Measurements from ENCODE around the gene ABHD17C. TPM values are rescaled to one million over a fixed set of nuclear protein-coding genes. Genes with fewer than 3 reads are reported as not detected.

ABHD17C gene
- polyA plus RNA-seq, 6 donors from 2014 or later: 0.29 to 1.0 (median 0.37) TPM; not detected in 1

DNA sequence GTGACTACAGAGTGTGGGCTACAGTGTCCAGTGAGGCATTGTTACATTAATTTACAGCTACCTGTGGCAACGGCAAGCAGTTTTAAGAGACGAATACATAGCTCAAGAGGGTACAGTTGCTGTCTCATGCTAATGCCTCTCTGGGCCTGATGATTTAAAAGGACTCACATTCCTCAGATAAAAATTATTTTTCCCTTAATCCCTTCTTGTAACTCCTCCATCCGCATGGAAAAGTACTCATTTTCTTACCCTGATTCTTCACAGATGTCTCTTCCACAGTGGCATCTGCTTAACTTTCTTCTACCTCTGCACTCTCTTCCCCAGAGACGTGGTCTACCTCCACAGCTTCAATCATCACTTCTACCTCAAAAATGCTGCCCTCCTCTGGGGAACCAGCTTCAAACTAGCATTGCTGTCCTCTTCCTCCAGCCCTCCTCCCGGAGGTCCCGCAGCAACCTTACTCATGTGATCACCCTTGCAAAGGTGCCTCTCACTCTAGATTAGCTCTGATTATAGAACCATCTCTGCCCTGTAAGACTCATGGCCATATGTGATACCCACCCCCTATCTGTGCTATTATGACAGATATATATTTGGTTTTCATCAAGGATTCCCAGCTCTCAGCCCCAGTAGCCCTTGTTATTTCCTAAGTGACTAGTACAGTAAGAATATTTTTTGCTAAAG lies 21.4 kb upstream of the ABHD17C start:
- ATAC-seq (ENCODE audit: low read depth in 2 of 2) (no peak), DNase-seq (no peak)
- no peaks in the 10 kb centered on the region for H3K36me3 Mint-ChIP-seq
- no peaks in the 10 kb centered on the region for H3K4me1 Mint-ChIP-seq
- H3K4me3 Mint-ChIP-seq: no peak overlapping the region
- H3K9me3 Mint-ChIP-seq: no peaks in the 10 kb centered on the region
- H3K27me3 Mint-ChIP-seq: peaks cover 6 to 30% (median 16%) of the 10 kb centered on the region in 3 donors
- H3K27ac Mint-ChIP-seq: no peak overlapping the region

- H3K4me1 Mint-ChIP-seq: no peaks in the 10 kb centered on the region
- H3K27ac Mint-ChIP-seq: no peak overlapping the region
- H3K9me3 Mint-ChIP-seq: no peaks in the 10 kb centered on the region
- H3K4me3 Mint-ChIP-seq: no peak overlapping the region
- H3K36me3 Mint-ChIP-seq: no peaks in the 10 kb centered on the region
- peaks cover 6 to 30% (median 16%) of the 10 kb centered on the region in 3 donors for H3K27me3 Mint-ChIP-seq
- no peak for DNase-seq
- ATAC-seq (ENCODE audit: low read depth in 2 of 2): no peak
These were observed 20.9 kb upstream of the ABHD17C start for GRCh38 chr15:80674245-80674614.

DNA sequence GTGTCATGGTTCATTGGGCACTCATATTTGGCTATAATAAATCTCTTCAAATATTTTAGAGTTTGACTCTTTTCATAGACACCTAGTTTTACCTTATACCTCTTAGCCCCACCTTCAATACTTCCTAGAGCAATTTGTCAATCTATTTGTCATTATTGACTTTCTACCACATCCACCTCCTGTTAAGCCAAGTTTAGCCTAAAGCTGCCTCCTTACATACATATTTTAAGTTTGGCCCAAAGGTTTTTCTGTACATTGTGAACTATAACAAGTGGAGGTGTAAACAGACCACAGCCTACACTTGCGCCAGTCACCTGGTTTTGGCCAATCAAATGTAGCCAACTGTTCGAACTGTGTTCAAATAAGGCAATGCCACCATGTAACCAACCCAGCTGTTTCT lies 18.1 kb upstream of the ABHD17C start:
- Mint-ChIP-seq H3K27me3 (peaks cover 21 to 25% (median 24%) of the 10 kb centered on the region in 3 donors), H3K4me3 (no peak overlapping the region), H3K9me3 (no peaks in the 10 kb centered on the region), H3K4me1 (no peaks in the 10 kb centered on the region), H3K27ac (no peak overlapping the region), H3K36me3 (no peaks in the 10 kb centered on the region)
- ATAC-seq (ENCODE audit: low read depth in 2 of 2) (no peak), DNase-seq (no peak)

- Mint-ChIP-seq H3K27ac (no peak overlapping the region), H3K9me3 (peaks cover 0 to 5% (median 0%) of the 10 kb centered on the region in 7 donors), H3K4me1 (no peaks in the 10 kb centered on the region), H3K27me3 (peaks cover 21 to 30% (median 25%) of the 10 kb centered on the region in 3 donors), H3K36me3 (no peaks in the 10 kb centered on the region), H3K4me3 (no peak overlapping the region)
- DNase-seq (no peak), ATAC-seq (ENCODE audit: low read depth in 2 of 2) (no peak)
These were observed 15.8 kb upstream of the ABHD17C start for GRCh38 chr15:80679167-80679803.

- no peak overlapping the region for H3K27ac Mint-ChIP-seq
- no peaks in the 10 kb centered on the region for H3K36me3 Mint-ChIP-seq
- no peak for DNase-seq
- peaks cover 21 to 30% (median 25%) of the 10 kb centered on the region in 3 donors for H3K27me3 Mint-ChIP-seq
- no peaks in the 10 kb centered on the region for H3K4me1 Mint-ChIP-seq
- H3K4me3 Mint-ChIP-seq: no peak overlapping the region
- peaks cover 0 to 5% (median 0%) of the 10 kb centered on the region in 7 donors for H3K9me3 Mint-ChIP-seq
- ATAC-seq (ENCODE audit: low read depth in 2 of 2): no peak
These were observed 15.3 kb upstream of the ABHD17C start for GRCh38 chr15:80679804-80680175.

- H3K4me1 Mint-ChIP-seq: no peaks in the 10 kb centered on the region
- no peak overlapping the region for H3K4me3 Mint-ChIP-seq
- no peak overlapping the region for H3K27ac Mint-ChIP-seq
- DNase-seq (no peak), ATAC-seq (ENCODE audit: low read depth in 2 of 2) (no peak)
- no peaks in the 10 kb centered on the region for H3K36me3 Mint-ChIP-seq
- peaks cover 0 to 5% (median 0%) of the 10 kb centered on the region in 7 donors for H3K9me3 Mint-ChIP-seq
- peaks cover 12 to 19% (median 15%) of the 10 kb centered on the region in 3 donors for H3K27me3 Mint-ChIP-seq
These were observed 12.9 kb upstream of the ABHD17C start for GRCh38 chr15:80682201-80682600.

- Mint-ChIP-seq H3K27ac (no peak overlapping the region), H3K4me3 (no peak overlapping the region)
These were observed 10.4 kb upstream of the ABHD17C start for GRCh38 chr15:80684697-80685096.

GRCh38 chr15:80685628-80686027 lies 9.5 kb upstream of the ABHD17C start:
- peaks cover 0 to 5% (median 0%) of the 10 kb centered on the region in 7 donors for H3K9me3 Mint-ChIP-seq
- ATAC-seq (ENCODE audit: low read depth in 2 of 2) (no peak), DNase-seq (no peak)
- peaks cover 6 to 10% (median 7%) of the 10 kb centered on the region in 3 donors for H3K27me3 Mint-ChIP-seq
- no peaks in the 10 kb centered on the region for H3K4me1 Mint-ChIP-seq
- H3K27ac Mint-ChIP-seq: no peak overlapping the region
- no peak overlapping the region for H3K4me3 Mint-ChIP-seq
- no peaks in the 10 kb centered on the region for H3K36me3 Mint-ChIP-seq

More at GRCh38 chr15:80684697-80685096, 10.4 kb upstream of the ABHD17C start:
- Mint-ChIP-seq H3K27me3 (peaks cover 6 to 14% (median 11%) of the 10 kb centered on the region in 3 donors), H3K4me1 (no peaks in the 10 kb centered on the region), H3K36me3 (no peaks in the 10 kb centered on the region), H3K9me3 (peaks cover 0 to 5% (median 0%) of the 10 kb centered on the region in 7 donors)
- DNase-seq: no peak
- ATAC-seq (ENCODE audit: low read depth in 2 of 2): no peak

- peaks cover 0 to 5% (median 1%) of the 10 kb centered on the region in 3 donors for H3K4me1 Mint-ChIP-seq
- H3K4me3 Mint-ChIP-seq: no peak overlapping the region
- ATAC-seq (ENCODE audit: low read depth in 2 of 2) (no peak), DNase-seq (no peak)
- no peak overlapping the region for H3K27ac Mint-ChIP-seq
- H3K36me3 Mint-ChIP-seq: no peaks in the 10 kb centered on the region
- H3K27me3 Mint-ChIP-seq: peaks cover 0 to 5% (median 0%) of the 10 kb centered on the region in 3 donors
- no peaks in the 10 kb centered on the region for H3K9me3 Mint-ChIP-seq
These were observed 5.8 kb upstream of the ABHD17C start for GRCh38 chr15:80689294-80689693.

- Mint-ChIP-seq H3K9me3 (no peaks in the 10 kb centered on the region), H3K4me3 (no peak overlapping the region), H3K27me3 (peaks cover 0 to 5% (median 0%) of the 10 kb centered on the region in 3 donors), H3K4me1 (peaks cover 0 to 8% (median 4%) of the 10 kb centered on the region in 3 donors), H3K27ac (no peak overlapping the region), H3K36me3 (no peaks in the 10 kb centered on the region)
- ATAC-seq (ENCODE audit: low read depth in 2 of 2) (no peak), DNase-seq (no peak)
These were observed 5.4 kb upstream of the ABHD17C start for GRCh38 chr15:80689716-80690115.

- no peak for DNase-seq
- peak overlapping the region in 1 of 6 donors; percentile 50 for H3K27ac Mint-ChIP-seq
- no peak for ATAC-seq (ENCODE audit: low read depth in 2 of 2)
- H3K36me3 Mint-ChIP-seq: no peaks in the 10 kb centered on the region
- H3K4me3 Mint-ChIP-seq: peak overlapping the region in 1 of 8 donors; percentile 13
- H3K27me3 Mint-ChIP-seq: no peaks in the 10 kb centered on the region
- no peaks in the 10 kb centered on the region for H3K9me3 Mint-ChIP-seq
- peaks cover 6 to 13% (median 8%) of the 10 kb centered on the region in 3 donors for H3K4me1 Mint-ChIP-seq
These were observed 3.5 kb upstream of the ABHD17C start for GRCh38 chr15:80691575-80691974.

DNA sequence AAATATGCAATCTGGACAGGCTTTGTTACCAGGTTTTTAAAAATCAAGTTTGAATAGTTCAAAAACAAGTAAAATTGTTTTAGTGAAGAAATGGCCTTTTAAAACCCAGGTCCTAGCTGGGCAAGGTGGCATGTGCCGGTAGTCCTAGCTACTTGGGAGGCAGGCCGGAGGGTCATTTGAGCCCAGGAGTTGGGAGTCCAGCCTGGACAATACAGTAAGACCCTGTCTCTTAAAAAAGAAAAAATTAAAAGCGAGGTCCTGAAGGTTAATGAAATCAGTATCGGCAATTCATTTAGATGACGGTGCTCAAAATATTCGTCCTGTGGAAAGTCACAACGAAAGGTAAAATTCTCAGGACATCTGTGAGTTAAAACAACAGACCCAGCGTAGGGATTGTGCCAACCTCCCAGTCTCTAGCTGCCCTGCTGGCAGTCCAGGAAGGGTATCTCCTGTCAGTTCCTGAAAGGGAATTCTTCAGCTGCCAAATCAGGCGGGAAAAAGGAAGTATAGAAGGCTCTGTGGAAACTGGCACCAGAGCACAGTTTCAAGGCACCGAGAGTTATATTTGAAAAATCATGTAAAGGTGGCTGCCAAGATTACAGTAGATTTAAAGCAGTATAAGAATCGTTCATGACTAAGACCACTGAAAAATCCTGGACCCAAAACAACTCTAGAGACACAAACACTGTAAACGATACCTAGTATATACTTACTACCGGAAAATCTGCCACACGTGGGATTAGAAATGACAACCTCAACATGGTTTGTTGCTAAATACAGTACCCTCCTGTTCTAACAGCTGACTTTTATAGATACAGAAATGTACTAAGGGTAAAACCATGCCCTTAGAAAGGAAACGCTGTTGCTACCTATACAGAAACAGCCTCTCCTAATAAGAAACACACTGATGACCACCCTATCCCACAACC lies 1.2 kb upstream of the ABHD17C start:
- H3K4me3 Mint-ChIP-seq: peak overlapping the region; percentile 80 to 97 (median 92)
- H3K4me1 Mint-ChIP-seq: peaks cover 8 to 18% (median 14%) of the 10 kb centered on the region in 3 donors
- no peaks in the 10 kb centered on the region for H3K9me3 Mint-ChIP-seq
- DNase-seq (no peak), ATAC-seq (ENCODE audit: low read depth in 2 of 2) (peak; percentile 12 to 16)
- H3K27ac Mint-ChIP-seq: peak overlapping the region in 5 of 6 donors; percentile 4 to 88 (median 57)
- H3K27me3 Mint-ChIP-seq: peaks cover 0 to 7% (median 6%) of the 10 kb centered on the region in 3 donors
- no peaks in the 10 kb centered on the region for H3K36me3 Mint-ChIP-seq

- H3K4me1 Mint-ChIP-seq: peaks cover 8 to 18% (median 15%) of the 10 kb centered on the region in 3 donors
These were observed 455 bp upstream of the ABHD17C start for GRCh38 chr15:80694611-80695098.

More at GRCh38 chr15:80694611-80695098, 455 bp upstream of the ABHD17C start:
- ATAC-seq (ENCODE audit: low read depth in 2 of 2) (peak; percentile 63 to 67), DNase-seq (peak; percentile 21)
- H3K27me3 Mint-ChIP-seq: peaks cover 6 to 14% (median 13%) of the 10 kb centered on the region in 3 donors
- no peaks in the 10 kb centered on the region for H3K36me3 Mint-ChIP-seq
- peak overlapping the region in 4 of 6 donors; percentile 11 to 88 (median 70) for H3K27ac Mint-ChIP-seq
- H3K4me3 Mint-ChIP-seq: peak overlapping the region; percentile 84 to 97 (median 92)
- no peaks in the 10 kb centered on the region for H3K9me3 Mint-ChIP-seq
